ENCODE data around the gene HOXB5. TPM values are rescaled to one million over a fixed set of nuclear protein-coding genes. Genes with fewer than 3 reads are reported as not detected.
A peak's percentile ranks its signal among the peaks of the same experiment; 100 is the strongest.

Gene HOXB5
- total and polyA plus RNA-seq, 5 donors from 2014 or later: not detected

- no peak overlapping the region for H3K27ac ChIP-seq (ENCODE audit: insufficient read depth, low read length, poor library complexity, severe bottlenecking)
- Mint-ChIP-seq H3K4me3 (peak overlapping the region in 3 of 4 donors; percentile 56 to 82 (median 73)), H3K27ac (peak overlapping the region in 1 of 3 donors; percentile 57), H3K9me3 (peaks cover 0 to 9% (median 0%) of the 10 kb centered on the region in 7 donors), H3K27me3 (peaks cover 93% of the 10 kb centered on the region), H3K36me3 (no peaks in the 10 kb centered on the region), H3K4me1 (peaks cover 10 to 54% (median 42%) of the 10 kb centered on the region in 4 donors)
- no peaks in the 10 kb centered on the region for H3K9me3 ChIP-seq (ENCODE audit: control insufficient read depth in 2 of 2, low read length in 2 of 2)
- H3K36me3 ChIP-seq (ENCODE audit: control insufficient read depth, insufficient read depth, low read length): no peaks in the 10 kb centered on the region
- peaks cover 42% of the 10 kb centered on the region for H3K27me3 ChIP-seq (ENCODE audit: control insufficient read depth, insufficient read depth, low read length)
- no peak overlapping the region for H3K4me3 ChIP-seq (ENCODE audit: low read depth, low read length)
- peaks cover 51% of the 10 kb centered on the region for H3K4me1 ChIP-seq (ENCODE audit: control insufficient read depth, insufficient read depth, low read length, poor library complexity, severe bottlenecking)
- DNase-seq (no peak), ATAC-seq (ENCODE audit: low read depth in 2 of 2) (no peak)
Measured at GRCh38 chr17:48616717-48617470, 23.3 kb upstream of the HOXB5 start.

GRCh38 chr17:48615963-48616716, 22.6 kb upstream of the HOXB5 start:
- Mint-ChIP-seq H3K27me3 (peaks cover 92% of the 10 kb centered on the region), H3K4me1 (peaks cover 10 to 61% (median 46%) of the 10 kb centered on the region in 4 donors), H3K9me3 (peaks cover 0 to 9% (median 0%) of the 10 kb centered on the region in 7 donors), H3K27ac (no peak overlapping the region), H3K36me3 (no peaks in the 10 kb centered on the region), H3K4me3 (peak overlapping the region in 2 of 4 donors; percentile 27 to 73)
- Histone ChIP-seq H3K4me1 (ENCODE audit: control insufficient read depth, insufficient read depth, low read length, poor library complexity, severe bottlenecking) (peaks cover 58% of the 10 kb centered on the region), H3K36me3 (ENCODE audit: control insufficient read depth, insufficient read depth, low read length) (no peaks in the 10 kb centered on the region), H3K27me3 (ENCODE audit: control insufficient read depth, insufficient read depth, low read length) (peaks cover 36% of the 10 kb centered on the region), H3K9me3 (ENCODE audit: control insufficient read depth in 2 of 2, low read length in 2 of 2) (no peaks in the 10 kb centered on the region), H3K27ac (ENCODE audit: insufficient read depth, low read length, poor library complexity, severe bottlenecking) (no peak overlapping the region), H3K4me3 (ENCODE audit: low read depth, low read length) (no peak overlapping the region)
- no peak for DNase-seq
- no peak for ATAC-seq (ENCODE audit: low read depth in 2 of 2)

GRCh38 chr17:48615047-48615962, 21.7 kb upstream of the HOXB5 start, which contains the start of gene HOXB8:
TSS of gene HOXB8 (minus strand) at chr17:48615292. CDS start at chr17:48614704, 588 bp downstream.
- Mint-ChIP-seq H3K4me3 (peak within 1 kb of the TSS; percentile 74 to 88 (median 82)), H3K4me1 (peaks cover 10 to 67% (median 51%) of the 10 kb centered on the region in 4 donors), H3K27ac (peak within 1 kb of the TSS in 1 of 3 donors; percentile 87), H3K9me3 (peaks cover 0 to 9% (median 0%) of the 10 kb centered on the region in 7 donors), H3K27me3 (peaks cover 90% of the 10 kb centered on the region), H3K36me3 (no peaks in the 10 kb centered on the region)
- DNase-seq: no peak
- Histone ChIP-seq H3K9me3 (ENCODE audit: control insufficient read depth in 2 of 2, low read length in 2 of 2) (no peaks in the 10 kb centered on the region), H3K27ac (ENCODE audit: insufficient read depth, low read length, poor library complexity, severe bottlenecking) (no peak within 1 kb of the TSS), H3K4me3 (ENCODE audit: low read depth, low read length) (no peak within 1 kb of the TSS), H3K27me3 (ENCODE audit: control insufficient read depth, insufficient read depth, low read length) (peaks cover 28% of the 10 kb centered on the region), H3K4me1 (ENCODE audit: control insufficient read depth, insufficient read depth, low read length, poor library complexity, severe bottlenecking) (peaks cover 66% of the 10 kb centered on the region), H3K36me3 (ENCODE audit: control insufficient read depth, insufficient read depth, low read length) (no peaks in the 10 kb centered on the region)
- ATAC-seq (ENCODE audit: low read depth in 2 of 2): no peak

- Histone ChIP-seq H3K9me3 (ENCODE audit: control insufficient read depth in 2 of 2, low read length in 2 of 2) (no peaks in the 10 kb centered on the region), H3K27me3 (ENCODE audit: control insufficient read depth, insufficient read depth, low read length) (peaks cover 31% of the 10 kb centered on the region), H3K36me3 (ENCODE audit: control insufficient read depth, insufficient read depth, low read length) (no peaks in the 10 kb centered on the region), H3K4me1 (ENCODE audit: control insufficient read depth, insufficient read depth, low read length, poor library complexity, severe bottlenecking) (peaks cover 74% of the 10 kb centered on the region), H3K27ac (ENCODE audit: insufficient read depth, low read length, poor library complexity, severe bottlenecking) (no peak overlapping the region), H3K4me3 (ENCODE audit: low read depth, low read length) (no peak overlapping the region)
- Mint-ChIP-seq H3K36me3 (no peaks in the 10 kb centered on the region), H3K27ac (no peak overlapping the region), H3K4me1 (peaks cover 10 to 69% (median 52%) of the 10 kb centered on the region in 4 donors), H3K9me3 (peaks cover 0 to 9% (median 0%) of the 10 kb centered on the region in 7 donors), H3K4me3 (peak overlapping the region; percentile 74 to 88 (median 82)), H3K27me3 (peaks cover 87% of the 10 kb centered on the region)
- DNase-seq (peak in 1 of 3 donors; percentile 47), ATAC-seq (ENCODE audit: low read depth in 2 of 2) (peak in 1 of 2 donors; percentile 19)
Measured at GRCh38 chr17:48613862-48614694, 20.5 kb upstream of the HOXB5 start.

GRCh38 chr17:48612854-48613691, 19.5 kb upstream of the HOXB5 start:
- H3K4me3 ChIP-seq (ENCODE audit: low read depth, low read length): peak overlapping the region; percentile 68
- H3K4me1 ChIP-seq (ENCODE audit: control insufficient read depth, insufficient read depth, low read length, poor library complexity, severe bottlenecking): peaks cover 65% of the 10 kb centered on the region
- Mint-ChIP-seq H3K4me3 (peak overlapping the region; percentile 84 to 97 (median 88)), H3K27ac (peak overlapping the region in 1 of 3 donors; percentile 64), H3K9me3 (peaks cover 0 to 6% (median 0%) of the 10 kb centered on the region in 7 donors), H3K27me3 (peaks cover 87% of the 10 kb centered on the region), H3K4me1 (peaks cover 4 to 61% (median 45%) of the 10 kb centered on the region in 4 donors), H3K36me3 (no peaks in the 10 kb centered on the region)
- no peaks in the 10 kb centered on the region for H3K9me3 ChIP-seq (ENCODE audit: control insufficient read depth in 2 of 2, low read length in 2 of 2)
- DNase-seq (peak in 2 of 3 donors; percentile 43 to 51), ATAC-seq (ENCODE audit: low read depth in 2 of 2) (peak; percentile 61 to 62)
- H3K36me3 ChIP-seq (ENCODE audit: control insufficient read depth, insufficient read depth, low read length): no peaks in the 10 kb centered on the region
- no peak overlapping the region for H3K27ac ChIP-seq (ENCODE audit: insufficient read depth, low read length, poor library complexity, severe bottlenecking)
- peaks cover 31% of the 10 kb centered on the region for H3K27me3 ChIP-seq (ENCODE audit: control insufficient read depth, insufficient read depth, low read length)

- no peaks in the 10 kb centered on the region for H3K36me3 ChIP-seq (ENCODE audit: control insufficient read depth, insufficient read depth, low read length)
- H3K4me3 ChIP-seq (ENCODE audit: low read depth, low read length): peak overlapping the region; percentile 68
- H3K9me3 ChIP-seq (ENCODE audit: control insufficient read depth in 2 of 2, low read length in 2 of 2): no peaks in the 10 kb centered on the region
- DNase-seq: peak in 1 of 3 donors; percentile 34
- peaks cover 30% of the 10 kb centered on the region for H3K27me3 ChIP-seq (ENCODE audit: control insufficient read depth, insufficient read depth, low read length)
- H3K27ac ChIP-seq (ENCODE audit: insufficient read depth, low read length, poor library complexity, severe bottlenecking): no peak overlapping the region
- H3K36me3 Mint-ChIP-seq: no peaks in the 10 kb centered on the region
- H3K4me3 Mint-ChIP-seq: peak overlapping the region; percentile 82 to 97 (median 88)
- peaks cover 87% of the 10 kb centered on the region for H3K27me3 Mint-ChIP-seq
- H3K27ac Mint-ChIP-seq: peak overlapping the region in 2 of 3 donors; percentile 26 to 64
- peak in 1 of 2 donors; percentile 7 for ATAC-seq (ENCODE audit: low read depth in 2 of 2)
- peaks cover 0 to 6% (median 0%) of the 10 kb centered on the region in 7 donors for H3K9me3 Mint-ChIP-seq
- H3K4me1 ChIP-seq (ENCODE audit: control insufficient read depth, insufficient read depth, low read length, poor library complexity, severe bottlenecking): peaks cover 59% of the 10 kb centered on the region
- peaks cover 4 to 59% (median 43%) of the 10 kb centered on the region in 4 donors for H3K4me1 Mint-ChIP-seq
Measured at GRCh38 chr17:48612456-48612853, 18.9 kb upstream of the HOXB5 start.

Data from CD4-positive, CD25-positive, alpha-beta regulatory T cell (primary cell).